Astrocyte of the hippocampus (primary cell): Measurements from ENCODE around the gene PBXIP1.
"Not testable (repeated sequence)": the region's sequence is repeated elsewhere in the genome, so short reads cannot be mapped to it uniquely, and the experiment has no call there.

Experiments used
- DNase-seq: peaks from one replicate; pipeline ENCODE4 v3.0.0; 2011; ENCODE audit warnings: low read depth, low spot score

Gene PBXIP1

GRCh38 chr1:154995301-154995983 lies 39.5 kb upstream of the PBXIP1 start:
- DNase-seq = peak; percentile 78

GRCh38 chr1:154994591-154994990 lies 38.7 kb upstream of the PBXIP1 start:
- no peak for DNase-seq

- DNase-seq = no peak
Measured at GRCh38 chr1:154994269-154994587, 38.3 kb upstream of the PBXIP1 start.

GRCh38 chr1:154993572-154994268 lies 37.8 kb upstream of the PBXIP1 start, which contains the start of gene LENEP:
Gene LENEP (plus strand): TSS chr1:154993586. CDS start chr1:154993608, 22 bp downstream.
- no peak for DNase-seq

- DNase-seq = peak; percentile 62
Measured at GRCh38 chr1:154992721-154993571, 37.0 kb upstream of the PBXIP1 start.

GRCh38 chr1:154990276-154990675 lies 34.4 kb upstream of the PBXIP1 start:
- DNase-seq = no peak

- no peak for DNase-seq
Measured at GRCh38 chr1:154989195-154989860, 33.4 kb upstream of the PBXIP1 start.

- no peak for DNase-seq
Measured at GRCh38 chr1:154988058-154988954, 32.4 kb upstream of the PBXIP1 start.

- DNase-seq = no peak
Measured at GRCh38 chr1:154987326-154987725, 31.4 kb upstream of the PBXIP1 start.

GRCh38 chr1:154986736-154987135 lies 30.8 kb upstream of the PBXIP1 start:
- not testable (repeated sequence) for DNase-seq

GRCh38 chr1:154983776-154984466 lies 28.0 kb upstream of the PBXIP1 start:
- no peak for DNase-seq

- peak; percentile 99 for DNase-seq
Measured at GRCh38 chr1:154982897-154983648, 27.2 kb upstream of the PBXIP1 start, which contains the start of gene FLAD1. Gene FLAD1 (plus strand): TSS chr1:154983344. CDS start chr1:154983695, 351 bp downstream.

- no peak for DNase-seq
Measured at GRCh38 chr1:154982341-154982740, 26.4 kb upstream of the PBXIP1 start.

- no peak for DNase-seq
Measured at GRCh38 chr1:154978360-154978759, 22.5 kb upstream of the PBXIP1 start.

- DNase-seq = not testable (repeated sequence)
Measured at GRCh38 chr1:154977762-154978161, 21.9 kb upstream of the PBXIP1 start.

GRCh38 chr1:154975409-154976059 lies 19.6 kb upstream of the PBXIP1 start:
- DNase-seq = peak; percentile 67

- DNase-seq = peak; percentile 98
Measured at GRCh38 chr1:154974808-154975408, 19.0 kb upstream of the PBXIP1 start.

GRCh38 chr1:154974102-154974807 lies 18.4 kb upstream of the PBXIP1 start, which contains the start of gene CKS1B:
Gene CKS1B (plus strand): TSS chr1:154974681. CDS start chr1:154974746, 65 bp downstream.
- peak; percentile 100 for DNase-seq
